ENCODE measurements around the gene ZNF236. TPM values are rescaled to one million over a fixed set of nuclear protein-coding genes. Genes with fewer than 3 reads are reported as not detected.
"Not testable (repeated sequence)": the region's sequence is repeated elsewhere in the genome, so short reads cannot be mapped to it uniquely, and the experiment has no call there.

ZNF236 gene
- total RNA-seq (10 to 100 TPM; 25.7 to 27.9 TPM), total RNA-seq (29.0 to 89.1 (median 60.4) reads per million in 172 experiments)
- 7.4 TPM for polyA plus RNA-seq (2013, experiment 1 of 2)
- 10.1 TPM for polyA plus RNA-seq (2013, experiment 2 of 2)

- peak; percentile 43 for ATAC-seq (ENCODE audit: poor library complexity)
- Histone ChIP-seq H3K27me3 (ENCODE audit: control insufficient read depth in 1 of 2, insufficient read depth in 2 of 2, low read length in 2 of 2) (no peaks in the 10 kb centered on the region), H3K4me1 (ENCODE audit: insufficient read depth, low read length) (peaks cover 47% of the 10 kb centered on the region), H3K9me3 (ENCODE audit: control insufficient read depth in 1 of 2, insufficient read depth in 1 of 2, low read length in 2 of 2) (no peaks in the 10 kb centered on the region), H3K27ac (ENCODE audit: low read depth in 1 of 2, low read length in 2 of 2) (peak within 1 kb of the TSS; percentile 90 to 91), H3K36me3 (ENCODE audit: insufficient read depth, low read length) (no peaks in the 10 kb centered on the region), H3K4me3 (ENCODE audit: low read length) (peak within 1 kb of the TSS; percentile 97)
- ChIA-PET POLR2A (interaction anchor here (1.2 to 2.3 kb wide), 3 partner anchors 10 to 101 kb away, joined by 5 to 12 read pairs (median 7); no protein-coding TSS in a partner anchor), CTCF (no interaction called here)
- H3K4me3 Mint-ChIP-seq, result peak within 1 kb of the TSS; percentile 96
- peaks cover 16% of the 10 kb centered on the region for H3K36me3 Mint-ChIP-seq (ENCODE audit: low read depth)
- H3K27ac Mint-ChIP-seq, result peak within 1 kb of the TSS; percentile 96
- no peaks in the 10 kb centered on the region for H3K27me3 Mint-ChIP-seq
- peaks cover 62% of the 10 kb centered on the region for H3K4me1 Mint-ChIP-seq (ENCODE audit: low read depth)
- peak; percentile 39 to 88 (median 62) for DNase-seq
- intact Hi-C loops (cut with DNase I, micrococcal nuclease), result loop anchor here in 1 of 2 experiments (2.0 to 10.0 kb wide), 4 partner anchors 232 to 1608 kb away; partner anchors contain the start of genes MBP and TSHZ1
- no peaks in the 10 kb centered on the region for H3K9me3 Mint-ChIP-seq
- TF ChIP-seq CTCF (IDR thresholded peaks at IDR 0.05), result no peak
These were observed at the start of gene ZNF236 for GRCh38 chr18:76822506-76823160. ZNF236 (plus strand) TSS chr18:76822557; CDS start chr18:76822608, 51 bp downstream.

GRCh38 chr18:76772665-76773064 is 49.7 kb upstream of the ZNF236 start:
- no peak overlapping the region for H3K4me3 ChIP-seq (ENCODE audit: low read length)
- intact Hi-C loops (cut with DNase I, micrococcal nuclease), result no loop called here
- H3K27ac ChIP-seq (ENCODE audit: low read depth in 1 of 2, low read length in 2 of 2), result no peak overlapping the region
- H3K4me1 ChIP-seq (ENCODE audit: insufficient read depth, low read length), result no peaks in the 10 kb centered on the region
- no peak for ATAC-seq (ENCODE audit: poor library complexity)
- H3K9me3 ChIP-seq (ENCODE audit: control insufficient read depth in 1 of 2, insufficient read depth in 1 of 2, low read length in 2 of 2), result peaks cover 0 to 5% of the 10 kb centered on the region in 2 experiments
- Mint-ChIP-seq H3K36me3 (ENCODE audit: low read depth) (no peaks in the 10 kb centered on the region), H3K4me1 (ENCODE audit: low read depth) (no peaks in the 10 kb centered on the region), H3K27me3 (peaks cover 14% of the 10 kb centered on the region), H3K27ac (no peak overlapping the region), H3K9me3 (peaks cover 12% of the 10 kb centered on the region), H3K4me3 (no peak overlapping the region)
- CTCF ChIA-PET, result no interaction called here
- POLR2A ChIA-PET, result no interaction called here
- TF ChIP-seq CTCF (IDR thresholded peaks at IDR 0.05), result no peak
- no peak for DNase-seq
- peaks cover 0 to 5% of the 10 kb centered on the region in 2 experiments for H3K27me3 ChIP-seq (ENCODE audit: control insufficient read depth in 1 of 2, insufficient read depth in 2 of 2, low read length in 2 of 2)
- no peaks in the 10 kb centered on the region for H3K36me3 ChIP-seq (ENCODE audit: insufficient read depth, low read length)

GRCh38 chr18:76777036-76777435 is 45.3 kb upstream of the ZNF236 start:
- H3K4me3 Mint-ChIP-seq; H3K27ac ChIP-seq (ENCODE audit: low read depth in 1 of 2, low read length in 2 of 2); H3K4me1 ChIP-seq (ENCODE audit: insufficient read depth, low read length); POLR2A ChIA-PET; H3K27ac Mint-ChIP-seq; H3K9me3 ChIP-seq (ENCODE audit: control insufficient read depth in 1 of 2, insufficient read depth in 1 of 2, low read length in 2 of 2); ATAC-seq (ENCODE audit: poor library complexity); H3K4me3 ChIP-seq (ENCODE audit: low read length); H3K36me3 ChIP-seq (ENCODE audit: insufficient read depth, low read length); H3K9me3 Mint-ChIP-seq; H3K36me3 Mint-ChIP-seq (ENCODE audit: low read depth); H3K27me3 ChIP-seq (ENCODE audit: control insufficient read depth in 1 of 2, insufficient read depth in 2 of 2, low read length in 2 of 2); CTCF ChIA-PET; H3K4me1 Mint-ChIP-seq (ENCODE audit: low read depth); DNase-seq; intact Hi-C loops (cut with DNase I, micrococcal nuclease): not testable (repeated sequence)
- H3K27me3 Mint-ChIP-seq, result peaks cover 23% of the 10 kb centered on the region
